Heart right ventricle (tissue), 16 donors: ENCODE results near the gene HCFC2. TPM values are rescaled to one million over a fixed set of nuclear protein-coding genes. Genes with fewer than 3 reads are reported as not detected.
"Not testable (repeated sequence)": the region's sequence is repeated elsewhere in the genome, so short reads cannot be mapped to it uniquely, and the experiment has no call there.

Experiments
- ATAC-seq, 8 donors: fragments of 200-7000 bp; cut with Tn5 transposase; one replicate each; pipeline ENCODE4 v1.9.1; 2020; ENCODE audit warnings: mild to moderate bottlenecking in 8 of 8, moderate library complexity in 8 of 8, moderate number of reproducible peaks in 1 of 8
- DNase-seq, 2 donors: peaks; one replicate each; pipeline ENCODE4 v3.0.0-alpha.2; 2020
- H3K27ac ChIP-seq, 10 donors: fragments of 200-600 bp; sonication (generic) in 2 of 10; one replicate each; pipeline versions ENCODE4 v1.5.0 to v1.8.0; 2020 to 2022; ENCODE audit warnings: mild to moderate bottlenecking in 3 of 10
- H3K27me3 ChIP-seq, 7 donors: fragments of 200-600 bp; one replicate each; pipeline ENCODE4 v1.8.0; 2021 to 2022; ENCODE audit warnings: mild to moderate bottlenecking in 2 of 7
- H3K36me3 ChIP-seq, 9 donors: fragments of 200-600 bp; sonication (generic) in 1 of 9; one replicate each; pipeline versions ENCODE4 v1.5.0 to v1.8.0; 2020 to 2022; ENCODE audit warnings: mild to moderate bottlenecking in 2 of 9
- H3K4me1 ChIP-seq, 9 donors: fragments of 200-600 bp; sonication (generic) in 1 of 9; one replicate each; pipeline versions ENCODE4 v1.5.0 to v1.8.0; 2020 to 2022; ENCODE audit warnings: mild to moderate bottlenecking in 4 of 9
- H3K4me3 ChIP-seq, 10 donors: fragments of 200-600 bp; sonication (generic) in 2 of 10; one replicate each; pipeline versions ENCODE4 v1.5.0 to v1.8.0; 2020 to 2022; ENCODE audit warnings: mild to moderate bottlenecking in 7 of 10, moderate library complexity in 2 of 10
- H3K9me3 ChIP-seq, 11 donors: fragments of 200-600 bp in 10 of 11; sonication (generic) in 2 of 11; one replicate each; pipeline versions ENCODE4 v1.5.0 to v1.8.0; 2013 to 2022; ENCODE audit warnings: mild to moderate bottlenecking in 2 of 11, control low read depth in 1 of 11, moderate library complexity in 1 of 11
- CTCF ChIP-seq, 9 donors: fragments of 200-600 bp; sonication (generic) in 2 of 9; IDR thresholded peaks; one replicate each; pipeline versions ENCODE4 v1.5.0 to v1.8.0; 2021 to 2022; ENCODE audit warnings: antibody characterized with exemption in 9 of 9, mild to moderate bottlenecking in 5 of 9, moderate library complexity in 1 of 9
- WGBS, 2 donors: extraction: QIAGEN DNeasy Blood & Tissue Kit; methylation state at CpG; one replicate each; pipeline ENCODE4 v1.1.7; 2013; ENCODE audit warnings: inconsistent platforms in 1 of 2; 5-methylcytosine and 5-hydroxymethylcytosine counted together
- intact Hi-C, 10 donors: fragments of 100-400 bp; cut with DNase I; formaldehyde crosslinking; loops; one replicate each; pipeline versions ENCODE4 v1.11.1 to v1.14.2; 2022
- polyA plus RNA-seq, 2 donors: library from polyadenylated mRNA; stranded (reverse); fragments of 200-250 nt; gene quantifications; one replicate each; pipeline ENCODE4 v1.2.3, GENCODE V29; 2013
- total RNA-seq, 10 donors: library from RNA; stranded (reverse); fragmentation: NEBNext Ultra II Directional in 3 of 10; extraction: Animal tissue kit (Norgen Biotek cat#: 25700) in 3 of 10; gene quantifications; one replicate each; pipeline versions ENCODE4 v1.2.1 to v1.2.4, GENCODE V29; 2021 to 2023
- donor health status: Arrhythmogenic right ventricular cardiomyopathy.
- donor health status: ischemic (EF 13 %, LVEDD 7.1; RV severe dilation, severe dysfunction).
- donor health status: healthy with polysubstance abuse.
- donor health status: DM: no; HTN: yes; CAD: no.
- donor health status: DM: no; HTN: no; CAD: no.
- donor health status: ischemic (EF 25% LVEDD 6.9; RV normal size, moderate dysfunction).
- donor health status: ischemic (EF 25% LVEDD 5.7; RV mildly dilated, moderate dysfunction).
- donor health status: healthy.
- donor health status: DM: yes; HTN: yes; CAD: no.
- donor health status: Ischemic cardiomyopathy.
- donor health status: ischemic (EF 35%, LVEDD 5.7; RV mildly dilated, moderate dysfunction).
- donor health status: nonischemic (EF 11% LVEDD 7.7; RV severe dilation, severe dysfunction).
- donor health status: DM: yes; HTN: yes; CAD: no.
- donor health status: PGD.
- donor health status: ischemic (EF 29% LVEDD 5.4; RV normal size, mild dysfunction).
- donor health status: nonischemic (EF 23%, LVEDD 6.1; RV moderate dilation, normal function).

Gene HCFC2
- total and polyA plus RNA-seq, 12 donors, result 5.1 to 13.6 (median 11.2) TPM

DNA sequence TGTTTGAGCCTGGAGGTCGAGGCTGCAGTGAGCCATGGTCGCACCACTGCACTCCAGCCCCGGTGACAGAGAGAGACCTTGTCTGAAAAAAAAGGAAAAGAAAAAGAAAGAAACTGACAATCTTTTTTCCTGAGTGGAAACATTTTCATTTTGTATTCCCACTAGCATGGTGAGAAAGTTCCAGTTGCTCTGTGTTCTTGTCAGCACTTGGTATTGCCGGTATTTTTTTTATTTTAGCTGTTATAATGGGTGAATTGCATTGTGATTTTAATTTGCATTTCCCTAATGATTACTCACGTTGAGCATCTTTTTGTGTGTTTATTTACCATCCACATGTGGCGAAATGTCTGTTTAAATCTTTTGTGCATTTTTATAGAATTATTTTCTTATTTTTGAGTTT lies 40.0 kb upstream of the HCFC2 start:
- Histone ChIP-seq H3K4me1 (peaks cover 0 to 18% (median 0%) of the 10 kb centered on the region in 9 donors), H3K36me3 (no peaks in the 10 kb centered on the region), H3K4me3 (no peak overlapping the region), H3K27ac (no peak overlapping the region), H3K9me3 (peaks cover 0 to 14% (median 0%) of the 10 kb centered on the region in 11 donors), H3K27me3 (no peaks in the 10 kb centered on the region)
- intact Hi-C loops, result no loop called here
- TF ChIP-seq CTCF (IDR thresholded peaks at IDR 0.05), result no peak
- DNase-seq (no peak), ATAC-seq (no peak)
- WGBS, 2 donors, result 91 to 94% methylated on average over 6 of the region's 6 CpGs

DNA sequence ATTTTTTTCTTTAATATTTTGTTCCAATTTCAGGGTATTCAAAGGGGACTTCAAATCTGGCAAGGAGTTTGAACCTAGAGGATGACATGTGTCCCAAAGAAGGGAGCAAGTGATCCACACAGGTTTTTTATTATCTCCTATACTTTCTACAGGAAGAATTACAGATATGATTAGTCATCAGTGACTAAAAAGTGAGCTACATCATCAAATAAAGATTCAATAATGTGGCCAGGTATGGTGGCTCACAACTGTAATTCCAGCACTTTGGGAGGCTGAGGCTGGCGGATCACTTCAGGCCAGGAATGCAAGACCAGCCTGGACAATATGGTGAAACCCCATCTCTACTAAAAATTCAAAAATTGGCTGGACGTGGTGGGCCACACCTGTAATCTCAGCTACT lies 38.6 kb upstream of the HCFC2 start:
- Histone ChIP-seq H3K9me3 (peaks cover 0 to 14% (median 0%) of the 10 kb centered on the region in 11 donors), H3K27ac (no peak overlapping the region), H3K4me1 (peaks cover 0 to 18% (median 0%) of the 10 kb centered on the region in 9 donors), H3K27me3 (no peaks in the 10 kb centered on the region), H3K36me3 (no peaks in the 10 kb centered on the region), H3K4me3 (no peak overlapping the region)
- 96% methylated on average over 2 of the region's 2 CpGs for WGBS, 2 donors
- DNase-seq (no peak), ATAC-seq (no peak)
- intact Hi-C loops, result no loop called here
- TF ChIP-seq CTCF (IDR thresholded peaks at IDR 0.05), result no peak

DNA sequence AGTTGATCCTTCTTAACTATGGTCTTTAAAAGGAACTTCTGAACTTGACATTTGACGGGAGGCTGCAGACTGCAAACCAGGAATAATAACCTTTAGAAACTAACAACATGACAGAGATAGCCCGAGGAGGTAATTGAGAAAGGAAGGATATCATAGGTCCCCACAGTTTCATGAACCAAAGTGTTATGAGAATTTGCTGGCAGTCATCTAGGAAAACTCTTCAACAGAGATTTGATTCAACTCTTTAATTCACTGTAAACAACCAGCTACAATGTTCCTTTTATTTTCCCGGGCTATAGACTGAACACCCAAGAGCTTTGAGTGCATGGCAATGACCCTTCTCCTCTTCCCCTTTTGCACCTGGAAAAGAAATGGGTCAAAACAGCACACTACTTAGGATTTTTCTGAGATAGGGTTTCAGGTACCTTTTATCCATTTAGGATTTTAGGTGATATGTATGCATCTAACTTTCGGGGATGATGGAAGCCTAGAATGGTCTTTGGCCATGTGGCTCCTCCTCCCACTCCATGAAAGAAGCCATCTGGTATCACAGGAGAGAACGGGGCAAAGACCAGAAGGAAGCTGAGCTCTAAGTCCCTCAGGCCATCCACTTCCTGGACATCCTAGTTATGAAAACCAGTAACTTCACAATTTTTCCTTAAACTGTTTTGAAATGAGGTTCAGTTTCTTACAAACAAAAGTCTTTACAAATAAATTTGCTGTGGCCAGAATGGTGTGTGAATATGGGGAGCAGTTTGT lies 37.3 kb upstream of the HCFC2 start:
- ATAC-seq (peak in 6 of 8 donors; percentile 46 to 85 (median 60)), DNase-seq (no peak)
- H3K27me3 ChIP-seq, result no peaks in the 10 kb centered on the region
- H3K27ac ChIP-seq, result peak overlapping the region in 1 of 10 donors; percentile 23
- H3K36me3 ChIP-seq, result no peaks in the 10 kb centered on the region
- TF ChIP-seq CTCF (IDR thresholded peaks at IDR 0.05), result no peak
- no peak overlapping the region for H3K4me3 ChIP-seq
- H3K4me1 ChIP-seq, result peaks cover 0 to 18% (median 0%) of the 10 kb centered on the region in 9 donors
- WGBS, 2 donors, result 39 to 41% methylated on average over 5 of the region's 5 CpGs
- H3K9me3 ChIP-seq, result peaks cover 0 to 14% (median 0%) of the 10 kb centered on the region in 11 donors
- intact Hi-C loops, result no loop called here

DNA sequence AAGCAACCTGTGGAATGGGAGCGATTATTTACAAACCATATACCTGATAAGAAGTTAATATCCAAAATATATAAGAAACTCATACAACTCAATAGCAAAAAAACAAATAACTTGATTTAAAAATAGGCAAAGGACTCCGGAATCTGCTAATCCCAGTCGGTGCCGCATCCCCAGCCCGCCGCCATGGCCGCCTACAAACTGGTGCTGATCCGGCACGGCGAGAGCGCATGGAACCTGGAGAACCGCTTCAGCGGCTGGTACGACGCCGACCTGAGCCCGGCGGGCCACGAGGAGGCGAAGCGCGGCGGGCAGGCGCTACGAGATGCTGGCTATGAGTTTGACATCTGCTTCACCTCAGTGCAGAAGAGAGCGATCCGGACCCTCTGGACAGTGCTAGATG lies 33.7 kb upstream of the HCFC2 start:
- H3K4me3 ChIP-seq, H3K27ac ChIP-seq, intact Hi-C loops, H3K36me3 ChIP-seq, H3K27me3 ChIP-seq, DNase-seq, H3K9me3 ChIP-seq: not testable (repeated sequence)
- peaks cover 0 to 18% (median 0%) of the 10 kb centered on the region in 9 donors for H3K4me1 ChIP-seq
- peak in 3 of 8 donors; percentile 33 to 57 (median 48) for ATAC-seq
- 92 to 94% methylated on average over 8 to 9 of the region's 27 CpGs for WGBS, 2 donors

DNA sequence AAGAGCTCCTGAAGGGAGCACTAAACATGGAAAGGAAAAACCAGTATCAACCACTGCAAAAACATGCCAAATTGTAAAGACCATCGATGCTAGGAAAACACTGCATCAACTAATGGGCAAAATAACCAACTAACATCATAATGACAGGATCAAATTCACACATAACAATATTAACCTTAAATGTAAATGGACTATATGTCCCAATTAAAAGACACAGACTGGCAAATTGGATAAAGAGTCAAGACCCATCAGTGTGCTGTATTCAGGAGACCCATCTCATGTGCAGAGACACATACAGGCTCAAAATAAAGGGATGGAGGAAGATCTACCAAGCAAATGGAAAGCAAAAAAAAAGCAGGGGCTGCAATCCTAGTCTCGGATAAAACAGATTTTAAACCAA lies 28.2 kb upstream of the HCFC2 start:
- H3K4me3 ChIP-seq, H3K27ac ChIP-seq, H3K4me1 ChIP-seq, H3K27me3 ChIP-seq, ATAC-seq, intact Hi-C loops, H3K36me3 ChIP-seq, H3K9me3 ChIP-seq, DNase-seq: not testable (repeated sequence)
- 85 to 91% methylated on average over 2 of the region's 2 CpGs for WGBS, 2 donors

DNA sequence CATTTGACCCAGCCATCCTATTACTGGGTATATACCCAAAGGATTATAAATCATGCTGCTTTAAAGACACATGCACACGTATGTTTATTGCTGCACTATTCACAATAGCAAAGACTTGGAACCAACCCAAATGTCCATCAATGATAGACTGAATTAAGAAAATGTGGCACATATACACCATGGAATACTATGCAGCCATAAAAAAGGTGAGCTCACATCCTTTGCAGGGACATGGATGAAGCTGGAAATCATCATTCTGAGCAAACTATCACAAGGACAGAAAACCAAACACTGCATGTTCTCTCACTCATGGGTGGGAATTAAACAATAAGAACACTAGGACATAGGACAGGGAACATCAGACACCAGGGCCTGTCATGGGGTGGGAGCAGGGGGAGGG lies 24.6 kb upstream of the HCFC2 start:
- H3K4me1 ChIP-seq, H3K27me3 ChIP-seq, H3K4me3 ChIP-seq, intact Hi-C loops, H3K27ac ChIP-seq, H3K9me3 ChIP-seq, H3K36me3 ChIP-seq, DNase-seq, ATAC-seq: not testable (repeated sequence)
- 81 to 86% methylated on average over 1 of the region's 1 CpG for WGBS, 2 donors
